Keratinocyte (primary cell): ENCODE measurements around the gene CNPPD1. TPM values are rescaled to one million over a fixed set of nuclear protein-coding genes. Genes with fewer than 3 reads are reported as not detected.

ENCODE experiments used
- DNase-seq: peaks from one replicate; pipeline ENCODE4 v3.0.0-alpha.2; 2011; ENCODE audit warnings: low read depth, missing footprints, low spot score
- FAIRE-seq: peaks from 2 replicates; lab custom pipeline; 2011; peaks lifted over from hg19 to GRCh38; lab: Jason Lieb, UNC
- H2AFZ ChIP-seq: 2 replicates; pipeline ENCODE4 v1.6.0; 2012; ENCODE audit warnings: low read length, control low read depth, inconsistent platforms; ENCODE audit not compliant: control insufficient read depth
- H3K27ac ChIP-seq: 2 replicates; pipeline ENCODE4 v1.5.1; 2011; ENCODE audit warnings: low read length; ENCODE audit not compliant: control insufficient read depth, insufficient read depth
- H3K27me3 ChIP-seq: 3 replicates; pipeline ENCODE4 v1.6.0; 2011; ENCODE audit warnings: low read length; ENCODE audit not compliant: control insufficient read depth, insufficient read depth; ENCODE audit errors: extremely low read depth
- H3K36me3 ChIP-seq, 2 experiments: 2 replicates in 1 of 2; 3 replicates in 1 of 2; pipeline ENCODE4 v1.5.1; 2011; ENCODE audit warnings: low read length in 2 of 2, mild to moderate bottlenecking in 1 of 2; ENCODE audit not compliant: control insufficient read depth in 2 of 2, insufficient read depth in 2 of 2; ENCODE audit errors: extremely low read depth in 1 of 2
- H3K4me1 ChIP-seq: 3 replicates; pipeline ENCODE4 v1.5.1; 2011; ENCODE audit warnings: low read length; ENCODE audit not compliant: control insufficient read depth, insufficient read depth; ENCODE audit errors: extremely low read depth
- H3K4me2 ChIP-seq: 3 replicates; pipeline ENCODE4 v1.6.0; 2011; ENCODE audit warnings: low read depth, low read length; ENCODE audit not compliant: control insufficient read depth, insufficient read depth; ENCODE audit errors: extremely low read depth
- H3K4me3 ChIP-seq, 3 experiments: fragments of 200-600 bp in 1 of 3; sonication (generic) in 1 of 3; 2 replicates in 2 of 3; 3 replicates in 1 of 3; pipeline ENCODE4 v1.5.1; 2011 to 2016; ENCODE audit warnings: low read length in 3 of 3, mild to moderate bottlenecking in 3 of 3, control low read depth in 2 of 3, inconsistent platforms in 1 of 3, low read depth in 1 of 3, mixed read lengths in 1 of 3, mixed run types in 1 of 3, moderate library complexity in 1 of 3; ENCODE audit not compliant: control insufficient read depth in 2 of 3, insufficient read depth in 2 of 3; ENCODE audit errors: extremely low read depth in 1 of 3
- H3K79me2 ChIP-seq: 2 replicates; pipeline ENCODE4 v1.6.0; 2012; ENCODE audit warnings: low read length; ENCODE audit not compliant: control insufficient read depth, insufficient read depth
- H3K9ac ChIP-seq: 3 replicates; pipeline ENCODE4 v1.6.0; 2011; ENCODE audit warnings: low read length; ENCODE audit not compliant: control insufficient read depth, insufficient read depth; ENCODE audit errors: extremely low read depth
- H3K9me1 ChIP-seq: 3 replicates; pipeline ENCODE4 v1.6.0; 2011; ENCODE audit warnings: low read length; ENCODE audit not compliant: control insufficient read depth, insufficient read depth; ENCODE audit errors: extremely low read depth
- H3K9me3 ChIP-seq: 2 replicates; pipeline ENCODE4 v1.5.1; 2012; ENCODE audit warnings: low read depth, low read length; ENCODE audit not compliant: control insufficient read depth
- H4K20me1 ChIP-seq: 3 replicates; pipeline ENCODE4 v1.6.0; 2011; ENCODE audit warnings: low read length; ENCODE audit not compliant: control insufficient read depth, insufficient read depth; ENCODE audit errors: extremely low read depth
- EZH2 ChIP-seq: IDR thresholded peaks from one replicate; pipeline ENCODE4 v1.6.1; 2012; ENCODE audit warnings: inconsistent platforms, mild to moderate bottlenecking, low read length, moderate library complexity
- dilution Hi-C: fragments of 300-500 bp; cut with MboI; formaldehyde crosslinking; loops from one replicate; pipeline ENCODE4 v1.7.0; 2020; ENCODE audit warnings: low sequenced_read_pairs; ENCODE audit not compliant: extremely low pct_ligation_motif_present
- polyA plus RNA-seq, 5 experiments: library from polyadenylated mRNA; depleted of rRNA in 3 of 5; stranded (reverse) in 3 of 5; stranded (forward) in 1 of 5; unstranded in 1 of 5; fragments of >200 nt; gene quantifications; 1 replicate in 1 of 5; 2 replicates in 3 of 5; 3 replicates in 1 of 5; pipeline versions ENCODE4 v1.2.1 to v1.2.3, GENCODE V29; 2011 to 2012; ENCODE audit warnings: missing spikeins in 2 of 5, low read depth in 1 of 5, low replicate concordance in 1 of 5
- TF ChIP-seq, protein P1 (sequence below), 3 experiments: IDR thresholded peaks in 1 of 3; conservative IDR thresholded peaks in 1 of 3; optimal IDR thresholded peaks in 1 of 3; 2 replicates in 2 of 3; 3 replicates in 1 of 3; pipeline versions ENCODE3 to v1.5.1; 2011; ENCODE audit warnings: low read length in 3 of 3, mild to moderate bottlenecking in 3 of 3, moderate library complexity in 2 of 3, control low read depth in 1 of 3, inconsistent platforms in 1 of 3; ENCODE audit not compliant: insufficient read depth in 2 of 3; ENCODE audit errors: extremely low read depth in 1 of 3

The CNPPD1 gene
- polyA plus RNA-seq, 1 donor (not counting 4 experiments of a cell fraction or from before 2014, with no cell fraction given) = 26.1 TPM

DNA sequence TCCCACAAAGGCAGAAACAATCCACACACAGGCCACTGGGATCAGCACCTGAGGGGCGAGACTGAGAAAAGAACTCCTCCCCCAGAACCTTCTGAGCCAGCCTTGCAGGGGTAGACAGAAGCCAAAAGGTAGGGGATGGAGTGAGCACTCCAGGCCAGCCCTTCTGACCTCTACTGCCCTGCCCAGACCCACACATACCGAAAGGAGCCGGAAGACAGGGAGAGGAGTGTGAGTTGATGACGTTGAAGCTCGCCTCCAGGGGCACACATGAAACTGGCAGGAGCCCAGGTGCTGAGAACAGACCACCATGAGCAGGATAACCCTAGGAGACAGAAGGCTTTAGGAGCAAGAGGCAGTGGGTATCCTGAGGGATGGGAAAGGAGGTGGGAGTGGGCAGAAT is 8.7 kb downstream of the CNPPD1 start:
- no peak overlapping the region for H3K9ac ChIP-seq
- no peaks in the 10 kb centered on the region for H3K79me2 ChIP-seq
- no peaks in the 10 kb centered on the region for H3K4me1 ChIP-seq
- H3K4me2 ChIP-seq = no peak overlapping the region
- no peak overlapping the region for H3K27ac ChIP-seq
- no peak for FAIRE-seq
- TF ChIP-seq EZH2 = no peak
- TF ChIP-seq, protein P1, sequence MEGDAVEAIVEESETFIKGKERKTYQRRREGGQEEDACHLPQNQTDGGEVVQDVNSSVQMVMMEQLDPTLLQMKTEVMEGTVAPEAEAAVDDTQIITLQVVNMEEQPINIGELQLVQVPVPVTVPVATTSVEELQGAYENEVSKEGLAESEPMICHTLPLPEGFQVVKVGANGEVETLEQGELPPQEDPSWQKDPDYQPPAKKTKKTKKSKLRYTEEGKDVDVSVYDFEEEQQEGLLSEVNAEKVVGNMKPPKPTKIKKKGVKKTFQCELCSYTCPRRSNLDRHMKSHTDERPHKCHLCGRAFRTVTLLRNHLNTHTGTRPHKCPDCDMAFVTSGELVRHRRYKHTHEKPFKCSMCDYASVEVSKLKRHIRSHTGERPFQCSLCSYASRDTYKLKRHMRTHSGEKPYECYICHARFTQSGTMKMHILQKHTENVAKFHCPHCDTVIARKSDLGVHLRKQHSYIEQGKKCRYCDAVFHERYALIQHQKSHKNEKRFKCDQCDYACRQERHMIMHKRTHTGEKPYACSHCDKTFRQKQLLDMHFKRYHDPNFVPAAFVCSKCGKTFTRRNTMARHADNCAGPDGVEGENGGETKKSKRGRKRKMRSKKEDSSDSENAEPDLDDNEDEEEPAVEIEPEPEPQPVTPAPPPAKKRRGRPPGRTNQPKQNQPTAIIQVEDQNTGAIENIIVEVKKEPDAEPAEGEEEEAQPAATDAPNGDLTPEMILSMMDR (optimal IDR thresholded peaks at IDR 0.05 in 1 of 3, IDR thresholded peaks at IDR 0.05 in 1 of 3, conservative IDR thresholded peaks at IDR 0.05 in 1 of 3; ENCODE audit: extremely low read depth in 1 of 3, insufficient read depth in 2 of 3, low read length in 3 of 3) = no peak
- no peaks in the 10 kb centered on the region for H4K20me1 ChIP-seq
- DNase-seq = no peak
- H3K9me1 ChIP-seq = no peaks in the 10 kb centered on the region
- H2AFZ ChIP-seq = no peak overlapping the region
- no peaks in the 10 kb centered on the region for H3K9me3 ChIP-seq
- H3K27me3 ChIP-seq = no peaks in the 10 kb centered on the region
- peaks cover 5 to 8% of the 10 kb centered on the region in 2 experiments for H3K36me3 ChIP-seq
- H3K4me3 ChIP-seq = no peak overlapping the region
- dilution Hi-C loops = no loop called here

DNA sequence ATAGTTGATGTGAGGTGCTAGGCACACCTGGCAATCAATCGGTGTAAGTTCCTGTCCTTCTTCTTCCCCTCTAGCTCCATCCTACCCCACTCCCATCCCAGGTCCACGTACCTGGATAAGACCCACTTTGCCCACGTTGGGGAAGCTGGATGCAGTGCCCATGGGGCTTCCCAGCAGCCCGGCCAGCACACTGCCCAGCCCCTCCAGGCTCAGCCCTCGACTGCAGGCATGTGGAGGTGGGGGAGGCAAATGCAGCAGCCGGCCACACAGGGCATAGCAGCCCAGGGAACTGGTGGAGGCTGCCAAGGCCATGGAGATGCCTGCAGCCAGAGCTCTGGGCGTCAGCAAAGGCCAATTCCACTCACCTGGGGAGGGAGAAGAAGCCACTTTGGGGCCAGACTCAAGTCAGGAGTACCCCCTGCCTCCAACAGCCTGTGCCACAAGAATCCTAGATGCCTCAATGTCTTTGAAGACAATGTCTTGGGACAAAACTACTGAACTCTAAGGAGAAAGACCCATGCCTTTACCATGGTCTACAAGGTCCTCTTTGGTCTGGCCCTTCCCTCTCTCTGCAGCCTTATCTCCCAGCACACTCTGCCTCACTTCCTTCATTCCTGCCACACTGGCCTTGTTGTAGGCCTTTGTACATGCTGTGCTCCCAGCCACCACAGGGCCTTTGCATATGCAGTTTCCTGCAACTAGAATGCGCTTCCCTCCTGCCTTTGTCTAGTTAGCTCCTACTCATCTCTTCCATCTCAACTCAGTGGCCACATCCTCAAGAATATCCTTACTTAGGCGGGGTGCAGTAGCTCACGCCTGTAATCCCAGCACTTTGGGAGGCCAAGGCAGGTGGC is 11.4 kb downstream of the CNPPD1 start:
- Histone ChIP-seq H3K4me3 (no peak overlapping the region), H3K4me2 (no peak overlapping the region), H3K4me1 (peaks cover 3% of the 10 kb centered on the region), H4K20me1 (no peaks in the 10 kb centered on the region), H3K27me3 (no peaks in the 10 kb centered on the region), H3K36me3 (peaks cover 0 to 3% of the 10 kb centered on the region in 2 experiments), H3K79me2 (no peaks in the 10 kb centered on the region), H3K9ac (no peak overlapping the region), H2AFZ (no peak overlapping the region), H3K9me1 (no peaks in the 10 kb centered on the region), H3K9me3 (no peaks in the 10 kb centered on the region), H3K27ac (no peak overlapping the region)
- dilution Hi-C loops = no loop called here
- FAIRE-seq (no peak), DNase-seq (no peak)
- no peak for TF ChIP-seq EZH2
